HG03521 (cell line): Measurements from ENCODE around the gene SUGCT.
"Not testable (repeated sequence)": the region's sequence is repeated elsewhere in the genome, so short reads cannot be mapped to it uniquely, and the experiment has no call there.

Experiments used
- ATAC-seq: cut with Tn5 transposase; IDR thresholded peaks from one replicate; pipeline ENCODE4 v1.9.1; 2021; ENCODE audit warnings: mild to moderate bottlenecking, moderate library complexity; ENCODE audit not compliant: unreplicated experiment

The SUGCT gene

DNA sequence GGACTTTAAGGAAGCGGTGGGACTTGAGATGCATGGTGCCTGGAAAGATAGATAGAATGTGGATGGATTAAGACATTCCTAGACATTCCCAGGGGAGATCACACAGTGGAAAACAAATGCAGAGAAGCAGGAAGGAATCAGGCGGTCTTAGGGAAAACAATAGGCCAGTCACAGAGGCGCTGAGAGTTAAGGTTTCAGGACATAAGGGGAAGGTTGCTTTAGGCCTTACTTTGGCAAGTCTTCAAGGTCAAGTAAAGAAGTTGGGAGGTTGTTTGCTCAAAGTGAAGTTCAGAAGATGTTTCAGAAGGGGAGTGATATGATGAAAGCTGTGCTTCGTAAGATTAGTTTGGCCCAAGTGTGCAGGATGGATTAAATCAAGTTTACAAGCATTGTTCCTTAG is 109.4 kb downstream of the SUGCT start:
- no peak for ATAC-seq

GRCh38 chr7:40248681-40249080 is 113.9 kb downstream of the SUGCT start:
- ATAC-seq, result no peak

GRCh38 chr7:40253444-40253843 is 118.6 kb downstream of the SUGCT start:
- ATAC-seq, result not testable (repeated sequence)

- ATAC-seq, result no peak
These were observed 129.1 kb downstream of the SUGCT start for GRCh38 chr7:40263752-40264390.

GRCh38 chr7:40267583-40267982 is 132.8 kb downstream of the SUGCT start:
- ATAC-seq, result no peak

DNA sequence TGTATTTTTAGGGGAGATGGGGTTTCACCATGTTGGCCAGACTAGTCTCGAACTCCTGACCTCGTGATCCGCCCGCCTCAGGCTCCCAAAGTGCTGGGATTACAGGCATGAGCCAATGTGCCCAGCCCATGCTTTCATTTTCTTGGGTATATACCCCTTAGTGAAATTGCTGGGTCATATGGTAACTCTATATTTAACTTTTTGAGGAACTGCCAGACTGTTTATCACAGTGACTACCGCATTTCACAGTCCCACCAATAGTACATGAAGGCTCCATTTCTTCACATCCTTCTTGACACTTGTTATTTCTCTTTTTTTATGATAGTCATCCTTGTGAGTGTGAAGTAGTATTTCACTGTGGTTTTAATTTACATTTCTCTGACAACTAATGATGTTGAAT is 134.0 kb downstream of the SUGCT start:
- ATAC-seq, result not testable (repeated sequence)

DNA sequence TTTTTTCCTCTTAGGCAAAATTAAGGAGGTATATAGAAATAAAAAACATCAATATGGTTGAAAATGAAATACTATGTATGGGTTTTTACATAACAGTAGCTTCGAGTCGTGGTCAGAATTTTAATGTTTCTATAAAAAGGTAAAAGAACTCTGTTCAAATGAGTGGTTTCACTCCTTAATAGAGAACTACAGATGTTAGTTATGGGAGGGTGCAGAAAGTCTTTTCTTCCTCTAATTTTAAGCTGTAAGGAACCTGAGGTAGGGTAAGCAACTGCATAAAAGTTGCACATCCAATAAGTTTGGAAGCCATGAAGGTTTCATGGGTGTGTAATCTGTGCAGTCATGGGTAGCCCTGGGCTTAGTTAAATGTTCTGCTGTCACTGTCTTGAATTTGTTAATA is 141.3 kb downstream of the SUGCT start:
- ATAC-seq, result no peak

- ATAC-seq, result no peak
These were observed 145.2 kb downstream of the SUGCT start for GRCh38 chr7:40279991-40280390.

- ATAC-seq, result no peak
These were observed 148.1 kb downstream of the SUGCT start for GRCh38 chr7:40282858-40283257.

DNA sequence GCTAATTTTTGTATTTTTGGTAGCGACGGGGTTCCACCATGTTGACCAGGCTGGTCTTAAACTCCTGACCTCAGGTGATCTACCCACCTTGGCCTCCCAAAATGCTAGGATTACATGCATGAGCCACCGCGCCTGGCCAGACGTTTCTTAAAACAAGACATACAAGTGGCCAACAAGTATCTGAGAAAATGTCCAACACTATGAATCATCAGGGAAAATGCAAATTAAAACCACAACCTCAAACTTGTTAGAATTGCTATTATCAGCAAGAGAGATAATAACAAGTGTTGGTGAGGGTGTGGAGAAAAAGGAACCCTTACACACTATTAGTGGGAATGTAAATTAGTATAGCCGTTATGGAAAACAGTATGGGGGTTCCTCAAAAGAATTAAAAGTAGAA is 148.6 kb downstream of the SUGCT start:
- ATAC-seq, result no peak

- no peak for ATAC-seq
These were observed 154.0 kb downstream of the SUGCT start for GRCh38 chr7:40288827-40289226.

DNA sequence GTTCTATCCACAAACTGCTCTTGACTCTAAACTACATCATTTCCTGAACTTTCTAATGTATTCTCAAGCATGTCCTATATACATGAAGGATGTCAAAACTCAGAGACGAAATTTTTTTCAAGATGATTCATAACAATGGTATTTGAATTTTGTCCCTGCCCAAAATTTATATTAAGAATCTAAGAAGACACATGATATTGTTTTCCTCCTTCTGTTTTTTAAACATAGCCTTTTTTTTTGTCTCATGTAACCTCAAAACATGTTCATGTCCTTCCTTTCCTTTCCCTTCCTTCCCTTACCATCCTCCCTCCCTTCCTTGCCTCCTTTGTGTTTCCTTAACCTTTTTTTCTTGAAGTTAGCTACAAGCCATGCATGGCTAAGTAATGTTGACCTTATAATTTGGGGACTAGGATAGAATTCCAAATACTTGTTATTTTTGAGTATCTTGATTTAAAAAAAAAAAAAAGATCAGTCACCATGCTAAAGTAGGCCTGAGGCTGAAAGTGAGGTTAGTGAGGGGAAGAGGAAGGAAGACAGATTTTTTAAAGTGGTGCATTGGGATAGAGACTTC is 163.0 kb downstream of the SUGCT start:
- no peak for ATAC-seq

DNA sequence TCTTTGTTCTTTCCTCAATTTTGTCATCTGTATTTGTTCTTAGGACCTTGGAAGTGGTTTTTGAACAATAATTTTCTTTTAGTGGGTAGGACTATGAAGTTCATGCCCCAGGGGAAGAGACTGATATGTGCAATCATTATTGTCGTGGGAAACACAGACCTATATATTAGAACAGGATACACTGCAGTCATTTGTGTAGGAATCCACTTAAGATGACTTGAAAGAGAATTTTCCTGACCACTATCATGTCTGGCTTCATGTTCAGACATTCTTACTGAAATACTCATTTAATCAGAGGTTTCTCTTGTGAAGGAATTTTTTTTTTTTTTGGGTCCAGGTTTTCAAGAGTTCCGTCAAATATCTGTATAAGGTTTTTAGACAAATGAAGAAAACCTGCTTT is 163.6 kb downstream of the SUGCT start:
- ATAC-seq, result no peak

GRCh38 chr7:40299097-40299496 is 164.3 kb downstream of the SUGCT start:
- no peak for ATAC-seq

DNA sequence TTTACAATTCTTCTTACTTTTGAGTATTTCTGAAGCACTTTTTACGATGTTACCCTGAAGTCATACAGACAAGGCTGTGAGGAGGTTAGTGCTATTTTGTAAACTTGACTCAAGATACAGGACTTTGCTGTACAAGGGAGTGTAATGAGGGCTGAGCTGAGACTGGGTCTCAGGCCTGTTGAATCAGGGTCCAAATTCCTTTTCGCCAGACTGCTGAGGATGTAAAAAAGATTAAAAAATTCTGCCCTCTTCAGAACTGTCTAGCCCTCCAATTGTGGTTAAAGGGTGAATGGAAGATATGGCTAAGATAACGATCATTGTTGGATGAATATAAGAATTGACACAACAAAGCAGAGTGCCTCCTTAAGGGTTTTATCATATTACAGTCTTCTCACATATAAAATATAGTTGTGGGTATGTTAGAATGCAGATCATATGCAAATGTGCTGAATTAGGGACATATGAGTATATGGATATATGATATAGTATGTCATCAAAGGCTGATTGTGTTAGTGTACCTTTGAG is 165.4 kb downstream of the SUGCT start:
- ATAC-seq, result no peak

- no peak for ATAC-seq
These were observed 166.8 kb downstream of the SUGCT start for GRCh38 chr7:40301486-40302068.

- ATAC-seq, result no peak
These were observed 169.2 kb downstream of the SUGCT start for GRCh38 chr7:40303996-40304395.

DNA sequence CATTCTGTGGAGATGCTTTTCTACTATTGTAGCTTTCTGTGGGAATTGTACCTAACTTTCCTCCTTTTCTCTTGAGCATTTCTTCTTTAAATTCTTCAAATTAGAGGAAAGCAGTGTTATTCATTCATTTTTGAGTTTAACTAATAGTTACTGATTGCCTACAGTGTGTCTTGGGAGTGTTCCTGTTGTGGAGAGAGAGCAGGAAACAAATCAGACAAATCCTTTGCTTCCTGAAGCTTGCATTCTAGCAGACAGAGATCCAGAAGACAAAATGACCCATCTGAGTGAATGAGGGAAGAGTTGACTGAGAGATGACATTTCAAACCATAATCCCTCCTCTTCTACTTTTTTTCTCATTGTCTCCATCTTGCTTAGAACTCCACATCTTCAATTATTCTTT is 170.4 kb downstream of the SUGCT start:
- no peak for ATAC-seq

GRCh38 chr7:40306025-40306424 is 171.2 kb downstream of the SUGCT start:
- no peak for ATAC-seq

DNA sequence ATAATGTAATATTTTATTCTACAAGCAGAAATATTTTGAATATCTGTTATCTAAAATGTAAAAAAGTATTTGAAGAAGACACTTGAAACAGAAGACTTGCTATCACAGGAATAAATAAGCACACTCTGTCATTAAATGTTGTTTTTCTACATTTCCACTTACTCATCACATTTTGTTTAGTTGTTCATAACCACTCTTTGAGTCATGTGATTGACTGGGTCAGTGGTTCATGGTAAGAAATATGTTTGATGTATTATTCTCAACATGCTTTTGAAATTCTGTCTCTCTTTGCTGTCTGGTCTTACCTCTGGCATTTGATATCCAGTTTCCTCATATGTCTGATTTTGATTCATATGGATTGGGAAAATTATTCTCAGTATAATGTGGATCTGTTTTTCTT is 171.8 kb downstream of the SUGCT start:
- no peak for ATAC-seq

DNA sequence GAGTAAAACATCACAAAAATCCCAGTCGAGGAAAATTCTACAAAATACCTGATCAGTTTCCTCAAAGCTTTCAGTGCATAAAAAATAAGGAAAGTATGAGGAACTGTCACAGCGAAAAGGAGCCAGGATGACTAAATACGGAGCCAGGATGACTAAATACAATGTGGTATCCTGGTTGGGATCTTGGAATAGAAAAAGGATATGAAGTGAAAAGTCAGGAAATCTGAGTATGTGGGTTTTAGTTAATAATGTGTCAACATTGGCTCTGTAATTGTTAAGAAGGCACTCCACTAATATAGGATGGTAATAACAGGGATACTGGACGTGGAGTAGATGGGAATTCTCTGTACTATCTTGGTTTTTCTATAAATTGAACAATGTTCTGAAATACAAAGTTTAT is 175.5 kb downstream of the SUGCT start:
- ATAC-seq, result no peak

- ATAC-seq, result peak; percentile 99
These were observed 176.5 kb downstream of the SUGCT start for GRCh38 chr7:40311307-40311706.
